Muscle of back (tissue), 11 donors: ENCODE measurements around the gene GABARAPL1. TPM values are rescaled to one million over a fixed set of nuclear protein-coding genes. Genes with fewer than 3 reads are reported as not detected.

Source experiments
- DNase-seq, 3 donors: peaks; one replicate each; pipeline versions ENCODE4 v3.0.0 to v3.0.0-alpha.2; 2013
- polyA plus RNA-seq, 10 donors: library from polyadenylated mRNA; unstranded; fragments of 120-200 nt; gene quantifications; one replicate each; pipeline ENCODE4 v1.2.1, GENCODE V29; 2013; ENCODE audit not compliant: insufficient read length in 10 of 10

Gene GABARAPL1
- polyA plus RNA-seq, 10 donors = 19.6 to 29.2 (median 24.8) TPM

GRCh38 chr12:10226731-10227130 is 14.1 kb downstream of the GABARAPL1 start:
- no peak for DNase-seq

- DNase-seq = no peak
Measured at GRCh38 chr12:10227648-10228047, 15.0 kb downstream of the GABARAPL1 start.

- DNase-seq = no peak
Measured at GRCh38 chr12:10234562-10234961, 21.9 kb downstream of the GABARAPL1 start.

GRCh38 chr12:10235761-10236631 is 23.3 kb downstream of the GABARAPL1 start:
- DNase-seq = peak; percentile 14 to 53 (median 36)

- no peak for DNase-seq
Measured at GRCh38 chr12:10236720-10237119, 24.0 kb downstream of the GABARAPL1 start.

- DNase-seq = no peak
Measured at GRCh38 chr12:10238526-10238925, 25.8 kb downstream of the GABARAPL1 start.

GRCh38 chr12:10241290-10241689 is 28.6 kb downstream of the GABARAPL1 start:
- DNase-seq = no peak

- DNase-seq = no peak
Measured at GRCh38 chr12:10241727-10242126, 29.1 kb downstream of the GABARAPL1 start.

GRCh38 chr12:10242539-10242938 is 29.9 kb downstream of the GABARAPL1 start:
- no peak for DNase-seq

GRCh38 chr12:10243818-10244520 is 31.3 kb downstream of the GABARAPL1 start:
- no peak for DNase-seq

- no peak for DNase-seq
Measured at GRCh38 chr12:10247436-10248058, 34.9 kb downstream of the GABARAPL1 start.

- no peak for DNase-seq
Measured at GRCh38 chr12:10249690-10250455, 37.2 kb downstream of the GABARAPL1 start.

GRCh38 chr12:10251669-10252068 is 39.0 kb downstream of the GABARAPL1 start:
- no peak for DNase-seq

- no peak for DNase-seq
Measured at GRCh38 chr12:10252201-10252600, 39.5 kb downstream of the GABARAPL1 start.

- no peak for DNase-seq
Measured at GRCh38 chr12:10256064-10256463, 43.4 kb downstream of the GABARAPL1 start.

- no peak for DNase-seq
Measured at GRCh38 chr12:10260927-10261326, 48.2 kb downstream of the GABARAPL1 start.

- DNase-seq = no peak
Measured at GRCh38 chr12:10268037-10268436, 55.4 kb downstream of the GABARAPL1 start.

GRCh38 chr12:10272467-10272866 is 59.8 kb downstream of the GABARAPL1 start:
- DNase-seq = no peak
